HCT116 (cell line): ENCODE results near the gene NRXN2. TPM values are rescaled to one million over a fixed set of nuclear protein-coding genes. Genes with fewer than 3 reads are reported as not detected.

Source experiments
- ATAC-seq: fragments of 200-7000 bp; cut with Tn5 transposase; 2 replicates; pipeline ENCODE4 v1.9.1; 2020; ENCODE audit warnings: mild to moderate bottlenecking, moderate library complexity
- BruUV-seq: library from RNA; stranded (reverse); fragments of 400-500 nt; replicated peaks from 2 replicates; lab custom pipeline; 2021; lab: Mats Ljungman, UMichigan
- CTCF ChIA-PET: fragments of 300-600 bp; sonication (Branson Sonifier 250); formaldehyde crosslinking; loops from one replicate; lab custom pipeline; 2021; ENCODE audit warnings: antibody characterized with exemption; lab: Charles Lee
- POLR2A ChIA-PET: fragments of 300-600, 350-600 bp; sonication (Branson Sonifier 250); formaldehyde crosslinking; loops from one replicate; lab custom pipeline; 2021; ENCODE audit warnings: antibody characterized with exemption; lab: Charles Lee
- RAD21 ChIA-PET, 2 experiments: fragments of 300-600 bp; sonication (Branson Sonifier 250); formaldehyde crosslinking; loops; one replicate each; lab custom pipeline; 2023; ENCODE audit warnings: low total read pairs in 2 of 2; ENCODE audit not compliant: uncharacterized antibody in 2 of 2, unreplicated experiment in 2 of 2, low non-redundant PET in 1 of 2; lab: Charles Lee
- DNase-seq: peaks from one replicate; pipeline ENCODE4 v3.0.0-alpha.2; 2010; ENCODE audit warnings: low read depth, low spot score
- H2AFZ ChIP-seq: fragments of 200-600 bp; shearing (Covaris generic), sonication (generic); 2 replicates; pipeline ENCODE4 v1.6.1; 2017; ENCODE audit warnings: low read depth, mixed run types, mixed read lengths, antibody characterized with exemption, low read length; ENCODE audit not compliant: poor library complexity, severe bottlenecking
- H3K27ac ChIP-seq: 2 replicates; pipeline ENCODE4 v1.5.1; 2012; ENCODE audit warnings: low read depth, low read length
- H3K27me3 ChIP-seq: fragments of 200-600 bp; sonication (generic); 2 replicates; pipeline ENCODE4 v1.6.1; 2016; ENCODE audit warnings: mixed run types, low read length, mixed read lengths; ENCODE audit not compliant: insufficient read depth
- H3K36me3 ChIP-seq, 2 experiments: fragments of 200-500 bp in 1 of 2; fragments of 200-600 bp in 1 of 2; sonication (Bioruptor generic) in 1 of 2; sonication (generic) in 1 of 2; 2 replicates each; pipeline versions ENCODE4 v1.5.1 to v1.6.1; 2014 to 2016; ENCODE audit warnings: low read length in 2 of 2, inconsistent platforms in 1 of 2, mixed read lengths in 1 of 2, mixed run types in 1 of 2; ENCODE audit not compliant: insufficient read depth in 2 of 2, control insufficient read depth in 1 of 2
- H3K4me1 ChIP-seq, 2 experiments: fragments of 200-600 bp in 1 of 2; sonication (generic) in 1 of 2; 2 replicates each; pipeline versions ENCODE4 v1.5.1 to v1.6.1; 2012 to 2017; ENCODE audit warnings: low read length in 2 of 2, inconsistent platforms in 1 of 2, mild to moderate bottlenecking in 1 of 2, mixed read lengths in 1 of 2, mixed run types in 1 of 2, moderate library complexity in 1 of 2; ENCODE audit not compliant: insufficient read depth in 2 of 2, control insufficient read depth in 1 of 2
- H3K4me2 ChIP-seq: fragments of 200-600 bp; sonication (generic); 2 replicates; pipeline ENCODE4 v1.6.1; 2017; ENCODE audit warnings: mixed run types, low read length, mixed read lengths
- H3K4me3 ChIP-seq, 2 experiments: fragments of 200-600 bp in 1 of 2; sonication (generic) in 1 of 2; replicated peaks in 1 of 2; 2 replicates each; pipeline ENCODE4 v1.5.1; 2011 to 2016; ENCODE audit warnings: low read length in 2 of 2, control low read depth in 1 of 2, low read depth in 1 of 2, mild to moderate bottlenecking in 1 of 2, mixed read lengths in 1 of 2, mixed run types in 1 of 2
- H3K79me2 ChIP-seq: fragments of 200-600 bp; sonication (generic); 2 replicates; pipeline ENCODE4 v1.6.1; 2017; ENCODE audit warnings: mild to moderate bottlenecking, mixed run types, low read length, moderate library complexity, mixed read lengths; ENCODE audit not compliant: insufficient read depth
- H3K9ac ChIP-seq: fragments of 200-600 bp; sonication (generic); 2 replicates; pipeline ENCODE4 v1.6.1; 2016; ENCODE audit warnings: low read length, mixed read lengths
- H3K9me2 ChIP-seq: fragments of 200-600 bp; sonication (generic), shearing (Covaris generic); 2 replicates; pipeline ENCODE4 v1.6.1; 2017; ENCODE audit warnings: mixed run types, mild to moderate bottlenecking, moderate library complexity; ENCODE audit not compliant: insufficient read depth
- H3K9me3 ChIP-seq, 2 experiments: fragments of 200-500 bp in 1 of 2; fragments of 200-600 bp in 1 of 2; sonication (Bioruptor generic) in 1 of 2; sonication (generic) in 1 of 2; 2 replicates each; pipeline ENCODE4 v1.6.1; 2014 to 2017; ENCODE audit warnings: low read length in 2 of 2, mixed read lengths in 2 of 2, inconsistent platforms in 1 of 2, low read depth in 1 of 2, mild to moderate bottlenecking in 1 of 2, mixed run types in 1 of 2, moderate library complexity in 1 of 2; ENCODE audit not compliant: control insufficient read depth in 1 of 2, insufficient read depth in 1 of 2
- H4K20me1 ChIP-seq: fragments of 200-600 bp; sonication (generic), shearing (Covaris generic); 2 replicates; pipeline ENCODE4 v1.6.1; 2017; ENCODE audit warnings: mixed run types, mild to moderate bottlenecking, moderate library complexity; ENCODE audit not compliant: insufficient read depth
- EZH2phosphoT487 ChIP-seq: fragments of 200-600 bp; IDR thresholded peaks from 2 replicates; pipeline ENCODE4 v1.6.1; 2018; ENCODE audit warnings: antibody characterized with exemption, borderline replicate concordance
- MAX ChIP-seq: IDR thresholded peaks from 2 replicates; pipeline ENCODE4 v1.6.1; 2012
- REST ChIP-seq: IDR thresholded peaks from 2 replicates; pipeline ENCODE4 v1.6.1; 2012; ENCODE audit warnings: low read depth
- SRF ChIP-seq: IDR thresholded peaks from 2 replicates; pipeline ENCODE4 v1.6.1; 2012; ENCODE audit warnings: low read depth
- TCF7L2 ChIP-seq: IDR thresholded peaks from 2 replicates; pipeline ENCODE4 v1.7.0; 2011; ENCODE audit warnings: borderline replicate concordance, inconsistent platforms; ENCODE audit not compliant: insufficient read depth, insufficient read length; ENCODE audit errors: extremely low read depth
- ZNF274 ChIP-seq: fragments of 200-500 bp; sonication (Bioruptor generic); IDR thresholded peaks from 2 replicates; pipeline ENCODE4 v1.6.1; 2014; ENCODE audit warnings: mild to moderate bottlenecking, low read depth, low read length, inconsistent platforms
- intact Hi-C: fragments of 100-400 bp; cut with micrococcal nuclease; formaldehyde crosslinking; loops from 2 replicates; pipeline ENCODE4 v1.10.0; 2022
- total RNA-seq: library from RNA; stranded (reverse); gene quantifications from one replicate; pipeline ENCODE4 v1.2.1, GENCODE V29; 2021; ENCODE audit not compliant: unreplicated experiment

Gene NRXN2
- total RNA-seq, 1 experiment from 2014 or later, result 1.5 TPM

- Histone ChIP-seq H3K9ac (no peak overlapping the region), H2AFZ (no peak overlapping the region), H3K4me3 (no peak overlapping the region), H3K9me3 (no peaks in the 10 kb centered on the region), H3K27ac (no peak overlapping the region), H3K36me3 (no peaks in the 10 kb centered on the region), H4K20me1 (no peaks in the 10 kb centered on the region), H3K4me1 (peaks cover 7 to 10% of the 10 kb centered on the region in 2 experiments), H3K79me2 (no peaks in the 10 kb centered on the region), H3K4me2 (no peak overlapping the region), H3K9me2 (no peaks in the 10 kb centered on the region), H3K27me3 (no peaks in the 10 kb centered on the region)
- ChIA-PET POLR2A (no interaction called here), CTCF (interaction anchor here (1.2 kb wide), 2 partner anchors 47 to 286 kb away, joined by 3 read pairs; no protein-coding TSS in a partner anchor), RAD21 (no interaction called here)
- intact Hi-C loops, result no loop called here
- no TSS peak for BruUV-seq
- ATAC-seq (no peak), DNase-seq (no peak)
- no peak for TF ChIP-seq SRF
- no peak for TF ChIP-seq REST
- no peak for TF ChIP-seq MAX
- no peak for TF ChIP-seq EZH2phosphoT487
- no peak for TF ChIP-seq ZNF274
- TF ChIP-seq TCF7L2, result no peak
Measured at GRCh38 chr11:64735725-64736259, 12.8 kb upstream of the NRXN2 start.
